DMS53 treated with DMSO at 0.1 percent for 48 hours (cell line): Measurements from ENCODE around the gene TMCC1.

Source experiments
- DNase-seq: peaks from one replicate; lab custom pipeline; 2025; ENCODE audit not compliant: unreplicated experiment; lab: John Stamatoyannopoulos, UW

TMCC1 gene

DNA sequence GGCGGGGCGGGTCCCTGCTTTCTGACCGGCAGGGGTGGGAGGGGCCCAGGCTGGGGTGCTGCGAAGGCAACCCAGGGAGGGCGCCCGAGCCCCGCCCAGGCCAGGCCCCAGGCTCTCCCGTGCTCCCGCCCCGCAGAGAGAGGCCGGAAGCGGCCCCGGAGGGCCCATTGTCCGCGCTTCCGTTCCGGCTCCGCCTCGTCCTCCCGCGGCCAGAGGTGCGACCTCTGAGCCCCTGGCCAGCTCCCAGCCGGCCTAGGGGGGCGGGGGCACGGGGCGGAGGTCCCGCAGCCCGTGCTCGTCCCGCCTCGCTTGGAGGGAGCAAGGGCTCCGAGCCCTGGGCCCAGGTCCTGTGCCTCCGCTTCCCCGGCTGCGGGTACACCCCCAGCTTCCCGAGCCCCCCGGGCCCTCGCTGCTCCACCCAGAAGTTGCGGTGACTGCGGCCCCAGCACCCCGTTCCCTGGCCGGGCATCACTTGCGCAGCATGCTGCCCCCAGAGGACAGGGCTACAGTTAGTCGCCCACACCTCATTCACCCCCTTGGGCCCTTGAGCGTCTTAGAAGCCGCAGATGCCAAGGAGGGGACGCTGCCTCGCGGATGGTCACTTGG, 266.7 kb downstream of the TMCC1 start:
- DNase-seq = peak; percentile 84

DNA sequence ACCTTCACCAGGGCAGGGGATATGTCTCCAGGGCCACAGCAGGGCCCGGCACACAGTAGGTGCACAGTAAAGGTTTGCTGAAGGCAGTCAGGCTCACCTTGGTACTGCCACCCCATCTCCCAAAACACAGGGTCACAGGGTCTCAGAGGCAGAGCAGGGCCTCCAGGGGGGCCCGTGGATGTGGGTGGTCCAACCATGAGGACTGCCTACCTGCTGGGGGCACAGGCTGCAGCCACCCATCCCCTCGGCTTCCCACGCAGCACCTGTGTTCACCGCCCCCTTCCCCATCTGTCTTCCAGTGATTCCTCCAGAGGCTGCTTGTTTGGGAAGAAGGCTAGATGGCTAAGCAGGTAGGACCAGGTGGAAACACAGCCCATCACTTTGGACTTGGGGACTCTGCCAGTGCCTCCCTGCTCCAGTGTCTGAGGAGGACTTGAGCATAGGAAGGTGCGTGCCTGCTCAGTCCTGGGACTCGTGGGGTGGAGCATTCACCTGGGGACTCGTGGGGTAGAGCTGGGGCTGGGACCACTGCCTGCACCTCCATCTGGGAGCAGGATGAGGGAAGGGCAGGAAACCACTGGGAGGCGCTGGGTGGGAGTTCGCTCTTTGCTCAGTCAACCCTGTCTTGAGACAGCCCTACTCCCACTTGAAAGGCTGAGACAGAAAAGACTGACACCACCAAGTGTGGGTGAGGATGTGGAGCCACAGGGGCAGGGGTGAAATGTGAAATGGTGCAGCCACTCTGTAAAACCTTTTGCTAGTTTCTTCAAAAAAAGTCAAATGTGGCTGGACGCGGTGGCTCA, 268.2 kb downstream of the TMCC1 start:
- no peak for DNase-seq

DNA sequence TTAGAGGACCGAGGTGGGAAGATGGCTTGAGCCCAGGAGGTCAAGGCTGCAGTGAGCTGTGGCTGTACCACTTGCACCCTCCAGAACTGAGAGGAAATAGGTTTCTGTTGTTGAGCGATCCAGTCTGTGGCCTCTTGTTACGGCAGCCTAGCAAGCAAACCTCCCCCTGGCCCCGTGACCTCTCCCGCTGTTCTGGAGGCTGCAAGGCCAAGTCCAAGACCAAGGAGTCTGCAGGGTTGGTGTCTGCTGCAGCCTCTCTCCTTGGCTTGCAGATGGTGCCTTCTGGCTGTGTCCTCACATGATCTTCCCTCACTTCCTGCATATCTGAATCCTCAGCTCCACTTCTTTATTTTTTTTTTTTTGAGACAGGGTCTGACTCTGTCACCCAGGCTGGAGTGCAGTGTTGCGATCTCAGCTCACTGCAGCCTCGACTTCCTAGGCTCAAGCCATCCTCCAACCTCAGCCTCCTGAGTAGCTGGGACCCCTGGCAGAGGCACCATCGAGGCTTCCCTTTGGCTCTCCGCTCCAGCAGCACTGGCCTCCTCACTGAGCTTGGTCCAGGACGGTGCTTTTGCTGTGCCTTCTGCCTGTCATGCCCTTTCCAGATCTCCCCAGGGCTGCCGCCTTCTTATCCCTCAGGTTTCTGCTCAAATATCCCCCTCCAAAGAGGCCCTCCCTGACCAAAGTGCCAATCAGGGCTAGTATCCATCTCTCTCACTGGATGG, 269.0 kb downstream of the TMCC1 start:
- DNase-seq = no peak

DNA sequence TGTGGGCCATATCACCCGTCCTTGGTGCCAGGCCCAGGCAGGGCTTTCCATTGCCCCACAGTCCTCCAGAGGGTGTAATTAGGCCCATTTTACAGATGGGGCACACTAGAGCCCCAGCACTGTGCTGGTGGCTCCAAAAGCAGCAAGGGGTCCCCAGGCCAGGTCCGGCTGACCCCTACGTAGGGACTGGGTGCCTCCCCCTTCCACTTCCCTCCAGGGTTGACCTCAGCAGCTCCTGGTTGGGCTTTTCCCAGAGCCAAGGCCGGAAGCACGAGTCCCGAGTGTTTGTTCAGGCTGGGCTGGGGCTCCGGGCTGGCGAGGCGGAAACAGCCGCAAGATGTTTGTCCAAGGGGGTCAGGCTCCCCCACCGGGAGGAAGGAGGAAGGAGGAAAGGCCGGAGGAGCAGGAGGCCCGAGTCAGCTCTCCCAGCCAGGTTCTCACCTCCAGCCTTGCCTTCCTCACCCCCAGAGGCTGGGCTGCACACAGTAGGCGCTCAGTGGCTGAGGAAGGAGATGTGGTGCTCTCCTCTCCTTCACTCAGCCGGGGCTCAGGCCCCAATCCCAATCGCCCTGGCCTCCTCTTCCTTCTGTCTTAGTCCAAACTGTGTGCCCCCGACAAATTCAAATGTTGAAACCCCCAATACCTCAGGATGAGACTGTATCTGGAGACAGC, 269.9 kb downstream of the TMCC1 start:
- DNase-seq = peak; percentile 64

DNA sequence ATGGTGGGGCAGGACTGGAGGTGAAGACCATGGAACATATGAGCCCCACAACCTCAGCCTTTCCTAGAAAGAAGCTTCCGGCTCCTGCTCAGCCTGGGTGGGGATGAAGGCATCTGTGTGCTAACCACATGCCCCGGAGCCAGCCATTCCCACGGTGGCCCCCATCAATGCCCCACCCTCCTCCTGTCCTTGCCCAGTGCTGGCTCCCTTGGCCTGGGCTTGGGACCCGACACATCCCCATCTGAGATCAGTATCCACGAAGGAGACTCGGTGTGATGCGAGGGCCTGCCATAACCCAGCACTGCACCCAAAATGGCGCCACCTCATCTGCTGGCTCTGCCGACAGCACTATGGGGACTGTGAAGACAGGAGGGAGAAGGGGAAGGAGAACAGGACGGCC, 270.6 kb downstream of the TMCC1 start:
- no peak for DNase-seq

DNA sequence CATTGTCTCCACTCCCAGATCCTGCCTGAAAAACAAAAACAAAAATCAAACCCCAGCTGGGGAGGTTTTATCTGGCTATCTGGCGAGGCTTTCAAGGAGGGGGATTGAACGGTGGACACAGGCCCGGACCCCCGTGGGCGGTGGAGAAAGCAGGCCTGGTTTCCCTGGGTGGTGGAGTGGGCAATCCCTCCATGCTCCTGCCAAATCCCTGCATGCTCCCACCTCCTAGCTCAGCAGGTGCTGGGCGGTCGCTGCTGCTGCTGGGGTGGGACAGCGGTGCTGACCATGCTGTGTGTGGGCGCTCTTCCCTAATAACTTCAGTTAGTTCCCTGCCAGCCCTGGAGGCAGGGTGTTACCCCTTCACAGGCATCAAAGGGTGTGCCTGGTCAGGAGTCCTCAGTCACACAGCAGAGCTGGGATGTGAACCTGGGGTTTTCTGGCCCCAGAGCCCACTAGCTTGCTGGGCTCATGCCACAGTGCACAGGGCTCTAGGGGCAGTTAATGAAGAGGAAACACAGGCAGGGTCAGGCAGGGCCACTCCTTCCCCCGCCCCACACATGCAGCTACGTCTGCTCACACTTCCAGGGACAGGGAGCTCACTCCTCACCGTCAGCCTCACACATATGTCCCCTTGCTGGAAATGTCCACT, 271.2 kb downstream of the TMCC1 start:
- DNase-seq = no peak

DNA sequence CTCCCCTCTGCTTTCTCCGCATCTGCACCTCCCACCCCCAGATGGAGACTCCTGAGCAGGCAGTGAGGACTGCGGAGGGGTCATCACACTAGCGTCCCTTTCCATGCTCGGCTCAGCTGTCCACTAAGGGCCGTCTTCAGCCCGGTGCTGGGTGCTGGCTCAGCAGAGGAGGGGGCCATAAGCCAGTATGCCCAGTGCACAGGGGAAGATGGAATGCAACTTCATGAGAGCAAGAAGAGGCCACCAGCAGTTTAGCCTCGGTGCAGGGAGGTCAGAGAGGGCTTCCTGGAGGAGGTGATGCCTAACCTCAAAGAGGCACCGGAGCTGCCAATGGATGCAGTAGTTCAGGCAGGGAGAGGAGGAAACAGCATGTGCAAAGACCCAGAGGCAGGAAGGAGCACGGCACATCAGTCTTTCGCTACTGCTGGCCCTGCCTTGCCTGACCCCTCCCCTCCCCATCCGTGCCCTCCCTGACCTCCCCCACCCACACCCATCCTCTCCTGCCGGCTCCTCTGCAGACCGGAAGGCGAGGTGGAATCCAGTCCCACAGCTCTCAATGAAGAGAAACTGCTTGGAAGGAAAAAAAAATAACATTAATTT, 271.8 kb downstream of the TMCC1 start:
- DNase-seq = no peak

DNA sequence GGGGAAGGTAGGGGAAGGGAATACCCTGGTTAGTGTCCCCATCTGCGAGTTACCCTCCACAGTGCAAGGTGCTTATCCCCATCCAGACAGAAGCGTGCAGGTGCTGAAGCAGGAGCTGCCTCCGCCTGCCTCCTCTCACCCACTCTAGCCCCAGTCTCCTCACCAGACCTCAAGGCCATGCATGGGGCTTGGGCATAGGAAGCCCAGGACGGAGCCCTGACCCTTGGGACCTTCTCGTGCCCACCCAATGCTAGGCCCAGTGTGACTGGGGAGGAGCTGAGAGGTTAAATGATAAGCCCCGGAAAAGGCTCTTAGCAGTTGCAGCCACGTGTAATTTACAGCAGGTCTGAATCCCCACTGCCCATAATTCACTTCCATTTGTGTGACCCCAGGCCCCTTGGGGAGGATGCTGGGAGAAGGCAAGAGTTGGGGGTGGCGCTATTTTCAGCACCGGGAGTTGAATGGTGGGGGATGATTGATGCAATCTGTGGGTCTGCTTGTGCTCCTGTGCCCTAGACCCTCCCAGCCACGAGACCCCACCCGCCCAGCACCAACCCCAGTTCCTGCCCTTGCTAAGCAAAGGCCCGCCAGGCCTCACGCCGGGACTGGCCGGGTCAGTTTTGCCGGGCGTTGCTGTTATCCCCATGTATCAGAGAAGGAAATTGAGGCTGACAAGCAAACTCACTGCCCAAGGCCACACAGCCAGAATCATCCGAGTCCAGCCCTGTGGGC, 272.5 kb downstream of the TMCC1 start:
- DNase-seq = no peak

DNA sequence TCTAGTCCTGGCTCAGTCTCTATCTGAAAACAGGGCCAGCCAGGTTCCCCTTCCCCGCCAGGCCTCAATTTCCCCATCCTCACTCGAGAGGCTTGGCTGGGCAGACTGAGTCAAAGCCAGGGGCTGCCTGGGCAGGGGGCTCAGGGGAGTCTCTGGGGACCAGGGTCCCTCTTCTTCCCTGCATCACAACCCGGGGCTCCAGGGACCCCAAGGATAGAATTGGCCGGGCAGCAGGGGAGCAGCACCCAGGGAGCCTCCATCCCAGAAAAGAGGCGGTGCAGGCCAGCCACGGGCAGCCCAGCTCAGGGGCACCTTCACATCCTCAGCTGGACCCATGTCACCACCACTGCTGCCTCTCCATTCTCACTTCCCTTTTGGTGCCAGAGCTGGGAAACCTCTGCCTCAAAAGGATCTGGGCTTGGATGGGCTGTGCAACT, 273.8 kb downstream of the TMCC1 start:
- no peak for DNase-seq

DNA sequence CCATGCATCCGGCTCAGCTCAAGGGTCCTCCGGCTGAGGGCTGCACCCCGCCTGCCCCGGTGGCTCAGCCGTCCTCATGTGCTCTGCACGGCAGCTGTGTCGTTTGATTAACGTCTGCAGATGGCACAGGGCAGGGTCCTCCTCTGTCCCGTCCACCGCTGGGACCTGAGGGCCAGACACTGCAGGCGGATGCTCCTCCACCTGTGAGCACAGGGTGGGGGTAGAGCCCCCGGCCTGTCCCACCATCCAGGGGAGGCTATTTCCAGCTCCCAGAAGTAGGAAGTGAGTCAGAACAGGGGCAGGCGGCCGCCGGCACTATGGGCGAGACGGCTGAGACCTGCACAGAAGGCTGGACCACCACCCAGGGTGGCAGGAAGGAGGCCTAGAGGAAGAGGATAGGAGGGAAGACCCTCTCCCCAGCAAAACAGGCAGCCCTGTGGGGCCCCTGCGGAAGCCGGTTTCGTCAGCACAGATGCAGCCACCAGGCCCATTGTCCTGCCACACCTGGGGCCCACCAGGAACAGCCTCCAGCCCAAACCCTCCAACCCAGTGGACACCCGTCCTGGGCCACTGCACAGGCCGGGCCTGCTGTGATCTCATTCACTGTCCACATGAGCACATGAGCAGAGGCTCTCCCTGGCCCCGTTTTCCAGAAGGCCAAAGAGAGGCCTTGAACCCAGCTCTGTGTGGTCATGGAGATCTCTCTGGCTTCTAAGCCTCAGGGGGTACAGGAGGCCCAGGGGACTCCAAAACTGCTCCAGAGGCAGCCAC, 274.4 kb downstream of the TMCC1 start:
- no peak for DNase-seq

DNA sequence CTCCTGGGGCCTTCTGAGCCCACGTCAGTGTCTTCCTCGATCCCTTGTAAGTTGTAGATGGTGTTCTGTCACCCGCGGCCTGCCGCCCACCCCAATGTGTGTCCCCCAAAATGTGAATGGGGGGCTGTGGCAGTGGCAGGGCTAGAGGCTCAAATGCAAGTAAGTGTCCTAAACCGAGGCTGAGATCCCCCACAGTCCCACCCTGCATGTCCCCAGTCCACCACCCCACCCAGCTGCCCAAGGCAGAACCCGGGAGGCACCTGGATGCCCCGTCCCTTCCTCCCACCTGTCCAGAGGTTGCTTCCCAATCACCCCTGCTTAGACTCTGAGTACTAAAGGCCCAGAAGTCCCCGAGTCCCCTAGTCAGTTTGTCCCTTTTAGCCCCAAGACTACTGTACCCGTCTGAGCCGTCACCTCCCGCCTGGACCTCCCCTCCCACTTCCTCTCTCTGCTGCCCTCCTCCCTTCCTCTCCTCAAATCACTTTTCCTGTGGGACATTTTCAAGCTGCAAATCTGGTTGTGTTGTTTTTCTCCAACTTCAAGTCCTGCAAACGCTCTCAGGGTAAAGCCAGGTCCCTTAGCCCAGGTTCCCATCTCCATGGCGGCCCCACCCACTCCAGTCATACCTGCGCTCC, 275.2 kb downstream of the TMCC1 start:
- no peak for DNase-seq

DNA sequence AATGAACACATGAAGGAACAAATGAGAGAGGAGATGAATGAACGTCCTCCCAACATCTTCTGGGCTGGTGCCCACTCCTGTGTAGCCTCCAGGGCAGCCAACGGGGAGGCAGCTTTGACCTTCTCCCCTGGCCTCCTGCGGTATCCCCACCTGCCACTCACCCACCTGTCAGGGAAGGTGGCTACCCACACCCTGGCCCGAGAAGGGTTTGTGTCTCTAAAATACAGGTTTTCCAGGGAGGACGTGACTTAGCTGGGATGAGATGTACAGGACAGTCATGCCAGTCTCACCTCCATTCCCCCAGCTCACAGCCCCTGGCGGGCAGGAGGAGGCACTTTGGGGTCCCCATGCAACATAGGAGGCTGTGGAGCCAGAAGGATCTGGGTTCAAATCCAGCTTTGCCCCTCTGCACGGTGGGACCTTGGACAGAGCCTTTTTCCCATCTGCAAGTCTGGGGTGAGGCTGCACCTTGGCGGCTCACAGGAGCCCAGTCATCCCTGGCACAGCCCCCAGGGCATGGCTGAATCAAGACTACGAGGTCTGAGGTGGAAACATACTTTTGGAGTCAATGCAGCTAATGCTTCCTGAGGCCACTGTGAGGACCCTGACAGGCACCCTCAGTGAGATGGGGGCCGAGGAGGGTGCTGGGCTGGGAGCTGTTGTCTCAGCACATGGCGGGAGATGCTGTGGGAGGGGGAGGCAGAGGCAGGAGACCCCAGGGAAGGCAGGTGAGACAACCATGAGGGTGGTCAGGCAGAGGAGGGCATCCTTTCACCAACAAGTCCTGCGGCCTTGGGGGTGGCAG, 275.9 kb downstream of the TMCC1 start:
- DNase-seq = no peak

DNA sequence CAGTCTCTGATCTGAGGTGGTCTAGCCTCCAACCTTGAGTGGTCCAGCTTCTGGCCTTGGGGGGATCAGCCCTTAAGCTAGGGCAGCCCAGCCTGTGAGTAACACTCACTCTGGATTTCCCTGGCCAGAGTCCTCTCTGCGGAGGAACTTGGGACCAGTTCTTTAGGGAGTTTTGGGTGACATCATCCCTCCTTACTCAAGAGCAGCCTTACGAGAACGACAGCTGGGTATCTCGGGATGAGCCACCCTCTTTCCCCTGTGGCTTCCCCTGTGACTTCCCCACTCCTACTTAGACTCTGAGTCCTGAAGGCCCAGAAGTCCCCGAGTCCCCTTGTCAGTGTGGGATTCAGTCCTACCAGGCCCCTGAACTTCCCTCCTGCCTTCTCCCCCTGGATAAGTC, 276.8 kb downstream of the TMCC1 start:
- no peak for DNase-seq

DNA sequence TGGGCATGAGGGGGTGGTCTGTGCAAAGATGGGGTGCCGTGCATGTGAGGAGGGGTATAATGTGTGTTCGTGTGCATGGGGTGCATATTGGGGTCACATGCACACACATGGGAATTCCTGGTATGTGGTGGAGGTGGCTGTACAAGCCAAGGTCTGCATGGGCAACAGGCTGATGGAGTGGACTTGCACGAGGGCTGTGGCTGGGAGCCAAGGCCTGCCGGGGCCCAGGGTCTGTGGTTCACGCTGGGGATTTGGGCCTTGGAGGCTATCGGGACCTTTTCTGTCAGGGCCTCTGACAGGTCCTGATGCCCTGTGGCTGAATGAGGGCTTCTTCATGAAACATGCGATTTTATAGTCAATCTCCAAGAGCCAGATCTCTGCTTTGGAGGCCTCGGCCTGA, 277.2 kb downstream of the TMCC1 start:
- no peak for DNase-seq

DNA sequence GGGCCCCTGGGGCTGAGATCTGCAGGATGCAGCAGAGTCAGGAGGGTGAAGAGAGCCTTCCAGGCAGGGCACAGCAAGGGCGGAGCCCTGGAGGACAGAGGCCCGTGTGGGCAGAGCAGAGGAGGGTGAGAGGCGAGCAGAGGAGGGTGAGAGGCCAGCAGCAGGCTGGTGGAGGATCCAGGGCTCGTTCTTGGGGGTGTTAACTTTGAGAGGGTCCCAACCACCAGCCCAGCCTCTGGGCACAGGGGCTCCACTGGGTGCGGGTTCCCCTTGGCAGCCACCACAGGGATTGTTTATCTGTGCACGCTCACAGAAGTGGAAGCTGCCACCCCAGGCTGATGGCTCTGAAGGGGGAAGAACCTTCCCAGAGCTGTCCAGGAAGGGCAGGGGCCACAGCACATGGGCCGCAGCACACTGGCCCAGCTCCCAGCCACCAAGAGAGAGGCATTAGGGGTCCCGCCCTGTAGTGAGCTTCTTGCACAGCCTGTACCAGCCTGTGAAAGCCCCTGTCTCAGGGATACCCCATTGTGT, 277.7 kb downstream of the TMCC1 start:
- no peak for DNase-seq

DNA sequence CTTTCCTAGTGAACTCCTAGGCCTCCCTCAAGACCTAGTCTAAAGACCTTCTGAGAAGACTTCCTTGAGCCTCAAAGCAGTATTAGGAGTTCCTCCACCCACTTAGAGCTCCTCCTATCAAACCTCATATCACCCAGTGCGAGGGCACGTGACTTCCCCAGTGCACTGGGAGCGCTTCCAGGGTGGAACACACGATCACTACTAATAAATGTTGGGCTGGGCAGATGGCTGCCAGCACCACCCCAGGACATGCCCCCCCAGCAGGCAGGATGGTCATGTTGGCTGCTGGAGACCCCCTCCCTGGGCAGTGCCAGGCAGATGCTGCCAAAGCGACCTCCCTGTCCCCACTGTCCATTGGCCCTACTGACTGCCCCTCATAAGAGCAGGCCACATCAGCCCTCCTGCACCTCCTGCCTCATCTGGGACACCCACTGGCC, 278.6 kb downstream of the TMCC1 start:
- no peak for DNase-seq

DNA sequence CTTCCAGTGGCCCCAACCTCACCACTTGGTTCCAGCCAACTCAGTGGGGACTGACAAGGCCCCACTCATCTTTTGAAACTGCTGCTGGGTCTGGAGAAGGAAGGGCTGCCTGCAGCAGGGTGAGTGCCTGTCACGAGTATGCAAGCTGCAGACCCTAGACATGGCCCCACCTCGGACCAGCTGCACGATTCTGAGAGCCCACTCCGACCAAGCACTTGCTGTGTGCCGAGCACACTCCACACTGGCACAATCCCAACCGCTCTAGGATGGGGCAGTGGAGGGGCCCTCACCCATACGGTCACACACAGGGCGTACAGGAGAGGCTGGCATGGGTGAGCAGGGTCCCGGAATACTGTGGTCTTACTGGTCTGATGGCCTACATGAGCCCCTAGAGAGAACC, 279.1 kb downstream of the TMCC1 start:
- DNase-seq = no peak

DNA sequence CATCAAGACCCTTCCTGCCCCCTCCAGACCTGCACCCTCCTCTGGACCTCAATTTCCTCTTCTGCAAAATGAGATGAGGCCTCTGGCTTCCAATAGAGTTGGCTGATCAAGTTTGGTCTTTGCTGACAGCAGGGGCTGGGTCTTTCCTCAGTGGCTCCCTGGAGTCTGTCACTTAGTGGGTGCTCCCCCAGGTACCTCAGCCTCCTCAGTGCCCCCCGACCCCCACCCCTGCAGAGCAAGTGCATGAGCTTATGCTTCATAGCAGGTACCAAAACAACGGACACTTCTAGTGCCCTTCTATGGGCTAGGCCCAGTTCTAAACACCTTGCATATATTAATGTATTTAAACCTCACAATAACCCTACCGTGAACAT, 280.2 kb downstream of the TMCC1 start:
- DNase-seq = no peak
